ENCODE data around the gene IGFN1. TPM values are rescaled to one million over a fixed set of nuclear protein-coding genes. Genes with fewer than 3 reads are reported as not detected.

IGFN1 gene
- total and polyA plus RNA-seq, 2 experiments from 2014 or later = not detected

DNA sequence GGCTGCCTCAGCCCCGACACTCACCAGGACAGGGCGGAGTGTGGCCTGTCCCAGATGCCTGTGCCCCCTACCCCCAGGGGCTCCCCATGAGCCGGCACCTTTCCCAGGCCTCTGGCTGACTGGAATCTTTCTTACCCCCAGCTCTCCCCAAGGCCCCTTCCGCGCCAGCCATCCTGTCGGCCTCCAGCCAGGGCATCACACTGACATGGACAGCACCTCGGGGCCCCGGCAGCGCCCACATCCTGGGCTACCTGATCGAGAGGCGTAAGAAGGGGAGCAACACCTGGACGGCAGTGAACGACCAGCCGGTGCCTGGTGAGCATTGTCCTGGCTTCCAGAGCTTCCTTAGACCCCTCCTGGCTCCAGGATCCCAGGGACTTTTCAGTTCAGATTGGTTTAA is 26.5 kb downstream of the IGFN1 start:
- Histone ChIP-seq H4K20me1 (replicated peaks; ENCODE audit: insufficient read depth) (no peaks in the 10 kb centered on the region), H3K4me3 (no peak overlapping the region), H3K4me1 (ENCODE audit: insufficient read depth) (no peaks in the 10 kb centered on the region), H3K27ac (ENCODE audit: low read depth) (no peak overlapping the region), H3K9me2 (ENCODE audit: insufficient read depth) (no peaks in the 10 kb centered on the region), H3K36me3 (ENCODE audit: insufficient read depth) (no peaks in the 10 kb centered on the region), H3F3A (replicated peaks; ENCODE audit: low read depth) (no peaks in the 10 kb centered on the region), H3K27me3 (ENCODE audit: insufficient read depth) (no peaks in the 10 kb centered on the region), H2AFZ (no peak overlapping the region), H3K79me2 (replicated peaks; ENCODE audit: insufficient read depth) (no peaks in the 10 kb centered on the region), H3K4me2 (no peak overlapping the region)
- Mint-ChIP-seq H3K4me1 (peaks cover 7% of the 10 kb centered on the region), H3K27me3 (ENCODE audit: insufficient read depth, low read depth, poor library complexity) (peaks cover 2% of the 10 kb centered on the region), H3K27ac (no peak overlapping the region), H3K36me3 (ENCODE audit: low read depth) (no peaks in the 10 kb centered on the region), H3K9me3 (no peaks in the 10 kb centered on the region), H3K4me3 (no peak overlapping the region)
- no peak for DNase-seq (ENCODE audit: low spot score)
- TF ChIP-seq, protein P1, sequence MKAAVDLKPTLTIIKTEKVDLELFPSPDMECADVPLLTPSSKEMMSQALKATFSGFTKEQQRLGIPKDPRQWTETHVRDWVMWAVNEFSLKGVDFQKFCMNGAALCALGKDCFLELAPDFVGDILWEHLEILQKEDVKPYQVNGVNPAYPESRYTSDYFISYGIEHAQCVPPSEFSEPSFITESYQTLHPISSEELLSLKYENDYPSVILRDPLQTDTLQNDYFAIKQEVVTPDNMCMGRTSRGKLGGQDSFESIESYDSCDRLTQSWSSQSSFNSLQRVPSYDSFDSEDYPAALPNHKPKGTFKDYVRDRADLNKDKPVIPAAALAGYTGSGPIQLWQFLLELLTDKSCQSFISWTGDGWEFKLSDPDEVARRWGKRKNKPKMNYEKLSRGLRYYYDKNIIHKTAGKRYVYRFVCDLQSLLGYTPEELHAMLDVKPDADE (IDR thresholded peaks at IDR 0.05) = no peak
- TF ChIP-seq POLR2AphosphoS5 (IDR thresholded peaks at IDR 0.05; ENCODE audit: low read depth) = no peak
- TF ChIP-seq JUNB (IDR thresholded peaks at IDR 0.05; ENCODE audit: unreplicated experiment) = no peak
- TF ChIP-seq CREB1 (CRISPR knock-in tag; IDR thresholded peaks at IDR 0.05; ENCODE audit: low read depth) = no peak
- TF ChIP-seq EZH2phosphoT487 (IDR thresholded peaks at IDR 0.05; ENCODE audit: unreplicated experiment) = no peak
- TF ChIP-seq ZNF114 (CRISPR knock-in tag; IDR thresholded peaks at IDR 0.05) = no peak
- no peak for TF ChIP-seq ZNF331 (CRISPR knock-in tag; IDR thresholded peaks at IDR 0.05; ENCODE audit: low read depth)
- TF ChIP-seq, protein P2, sequence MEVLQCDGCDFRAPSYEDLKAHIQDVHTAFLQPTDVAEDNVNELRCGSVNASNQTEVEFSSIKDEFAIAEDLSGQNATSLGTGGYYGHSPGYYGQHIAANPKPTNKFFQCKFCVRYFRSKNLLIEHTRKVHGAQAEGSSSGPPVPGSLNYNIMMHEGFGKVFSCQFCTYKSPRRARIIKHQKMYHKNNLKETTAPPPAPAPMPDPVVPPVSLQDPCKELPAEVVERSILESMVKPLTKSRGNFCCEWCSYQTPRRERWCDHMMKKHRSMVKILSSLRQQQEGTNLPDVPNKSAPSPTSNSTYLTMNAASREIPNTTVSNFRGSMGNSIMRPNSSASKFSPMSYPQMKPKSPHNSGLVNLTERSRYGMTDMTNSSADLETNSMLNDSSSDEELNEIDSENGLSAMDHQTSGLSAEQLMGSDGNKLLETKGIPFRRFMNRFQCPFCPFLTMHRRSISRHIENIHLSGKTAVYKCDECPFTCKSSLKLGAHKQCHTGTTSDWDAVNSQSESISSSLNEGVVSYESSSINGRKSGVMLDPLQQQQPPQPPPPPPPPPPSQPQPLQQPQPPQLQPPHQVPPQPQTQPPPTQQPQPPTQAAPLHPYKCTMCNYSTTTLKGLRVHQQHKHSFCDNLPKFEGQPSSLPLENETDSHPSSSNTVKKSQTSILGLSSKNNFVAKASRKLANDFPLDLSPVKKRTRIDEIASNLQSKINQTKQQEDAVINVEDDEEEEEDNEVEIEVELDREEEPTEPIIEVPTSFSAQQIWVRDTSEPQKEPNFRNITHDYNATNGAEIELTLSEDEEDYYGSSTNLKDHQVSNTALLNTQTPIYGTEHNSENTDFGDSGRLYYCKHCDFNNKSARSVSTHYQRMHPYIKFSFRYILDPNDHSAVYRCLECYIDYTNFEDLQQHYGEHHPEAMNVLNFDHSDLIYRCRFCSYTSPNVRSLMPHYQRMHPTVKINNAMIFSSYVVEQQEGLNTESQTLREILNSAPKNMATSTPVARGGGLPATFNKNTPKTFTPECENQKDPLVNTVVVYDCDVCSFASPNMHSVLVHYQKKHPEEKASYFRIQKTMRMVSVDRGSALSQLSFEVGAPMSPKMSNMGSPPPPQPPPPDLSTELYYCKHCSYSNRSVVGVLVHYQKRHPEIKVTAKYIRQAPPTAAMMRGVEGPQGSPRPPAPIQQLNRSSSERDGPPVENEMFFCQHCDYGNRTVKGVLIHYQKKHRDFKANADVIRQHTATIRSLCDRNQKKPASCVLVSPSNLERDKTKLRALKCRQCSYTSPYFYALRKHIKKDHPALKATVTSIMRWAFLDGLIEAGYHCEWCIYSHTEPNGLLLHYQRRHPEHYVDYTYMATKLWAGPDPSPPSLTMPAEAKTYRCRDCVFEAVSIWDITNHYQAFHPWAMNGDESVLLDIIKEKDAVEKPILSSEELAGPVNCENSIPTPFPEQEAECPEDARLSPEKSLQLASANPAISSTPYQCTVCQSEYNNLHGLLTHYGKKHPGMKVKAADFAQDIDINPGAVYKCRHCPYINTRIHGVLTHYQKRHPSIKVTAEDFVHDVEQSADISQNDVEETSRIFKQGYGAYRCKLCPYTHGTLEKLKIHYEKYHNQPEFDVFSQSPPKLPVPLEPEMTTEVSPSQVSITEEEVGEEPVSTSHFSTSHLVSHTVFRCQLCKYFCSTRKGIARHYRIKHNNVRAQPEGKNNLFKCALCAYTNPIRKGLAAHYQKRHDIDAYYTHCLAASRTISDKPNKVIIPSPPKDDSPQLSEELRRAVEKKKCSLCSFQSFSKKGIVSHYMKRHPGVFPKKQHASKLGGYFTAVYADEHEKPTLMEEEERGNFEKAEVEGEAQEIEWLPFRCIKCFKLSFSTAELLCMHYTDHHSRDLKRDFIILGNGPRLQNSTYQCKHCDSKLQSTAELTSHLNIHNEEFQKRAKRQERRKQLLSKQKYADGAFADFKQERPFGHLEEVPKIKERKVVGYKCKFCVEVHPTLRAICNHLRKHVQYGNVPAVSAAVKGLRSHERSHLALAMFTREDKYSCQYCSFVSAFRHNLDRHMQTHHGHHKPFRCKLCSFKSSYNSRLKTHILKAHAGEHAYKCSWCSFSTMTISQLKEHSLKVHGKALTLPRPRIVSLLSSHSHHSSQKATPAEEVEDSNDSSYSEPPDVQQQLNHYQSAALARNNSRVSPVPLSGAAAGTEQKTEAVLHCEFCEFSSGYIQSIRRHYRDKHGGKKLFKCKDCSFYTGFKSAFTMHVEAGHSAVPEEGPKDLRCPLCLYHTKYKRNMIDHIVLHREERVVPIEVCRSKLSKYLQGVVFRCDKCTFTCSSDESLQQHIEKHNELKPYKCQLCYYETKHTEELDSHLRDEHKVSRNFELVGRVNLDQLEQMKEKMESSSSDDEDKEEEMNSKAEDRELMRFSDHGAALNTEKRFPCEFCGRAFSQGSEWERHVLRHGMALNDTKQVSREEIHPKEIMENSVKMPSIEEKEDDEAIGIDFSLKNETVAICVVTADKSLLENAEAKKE (CRISPR knock-in tag; IDR thresholded peaks at IDR 0.05) = no peak
- TF ChIP-seq EZH2 (IDR thresholded peaks at IDR 0.05; ENCODE audit: low read depth, unreplicated experiment) = no peak
- TF ChIP-seq, protein P3, sequence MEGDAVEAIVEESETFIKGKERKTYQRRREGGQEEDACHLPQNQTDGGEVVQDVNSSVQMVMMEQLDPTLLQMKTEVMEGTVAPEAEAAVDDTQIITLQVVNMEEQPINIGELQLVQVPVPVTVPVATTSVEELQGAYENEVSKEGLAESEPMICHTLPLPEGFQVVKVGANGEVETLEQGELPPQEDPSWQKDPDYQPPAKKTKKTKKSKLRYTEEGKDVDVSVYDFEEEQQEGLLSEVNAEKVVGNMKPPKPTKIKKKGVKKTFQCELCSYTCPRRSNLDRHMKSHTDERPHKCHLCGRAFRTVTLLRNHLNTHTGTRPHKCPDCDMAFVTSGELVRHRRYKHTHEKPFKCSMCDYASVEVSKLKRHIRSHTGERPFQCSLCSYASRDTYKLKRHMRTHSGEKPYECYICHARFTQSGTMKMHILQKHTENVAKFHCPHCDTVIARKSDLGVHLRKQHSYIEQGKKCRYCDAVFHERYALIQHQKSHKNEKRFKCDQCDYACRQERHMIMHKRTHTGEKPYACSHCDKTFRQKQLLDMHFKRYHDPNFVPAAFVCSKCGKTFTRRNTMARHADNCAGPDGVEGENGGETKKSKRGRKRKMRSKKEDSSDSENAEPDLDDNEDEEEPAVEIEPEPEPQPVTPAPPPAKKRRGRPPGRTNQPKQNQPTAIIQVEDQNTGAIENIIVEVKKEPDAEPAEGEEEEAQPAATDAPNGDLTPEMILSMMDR (conservative IDR thresholded peaks at IDR 0.05; ENCODE audit: low read depth in 2 of 2) = no peak
- TF ChIP-seq NANOG (IDR thresholded peaks at IDR 0.05; ENCODE audit: borderline replicate concordance) = no peak
- TF ChIP-seq STAT1 (IDR thresholded peaks at IDR 0.05; ENCODE audit: unreplicated experiment) = no peak
- TF ChIP-seq, protein P4, sequence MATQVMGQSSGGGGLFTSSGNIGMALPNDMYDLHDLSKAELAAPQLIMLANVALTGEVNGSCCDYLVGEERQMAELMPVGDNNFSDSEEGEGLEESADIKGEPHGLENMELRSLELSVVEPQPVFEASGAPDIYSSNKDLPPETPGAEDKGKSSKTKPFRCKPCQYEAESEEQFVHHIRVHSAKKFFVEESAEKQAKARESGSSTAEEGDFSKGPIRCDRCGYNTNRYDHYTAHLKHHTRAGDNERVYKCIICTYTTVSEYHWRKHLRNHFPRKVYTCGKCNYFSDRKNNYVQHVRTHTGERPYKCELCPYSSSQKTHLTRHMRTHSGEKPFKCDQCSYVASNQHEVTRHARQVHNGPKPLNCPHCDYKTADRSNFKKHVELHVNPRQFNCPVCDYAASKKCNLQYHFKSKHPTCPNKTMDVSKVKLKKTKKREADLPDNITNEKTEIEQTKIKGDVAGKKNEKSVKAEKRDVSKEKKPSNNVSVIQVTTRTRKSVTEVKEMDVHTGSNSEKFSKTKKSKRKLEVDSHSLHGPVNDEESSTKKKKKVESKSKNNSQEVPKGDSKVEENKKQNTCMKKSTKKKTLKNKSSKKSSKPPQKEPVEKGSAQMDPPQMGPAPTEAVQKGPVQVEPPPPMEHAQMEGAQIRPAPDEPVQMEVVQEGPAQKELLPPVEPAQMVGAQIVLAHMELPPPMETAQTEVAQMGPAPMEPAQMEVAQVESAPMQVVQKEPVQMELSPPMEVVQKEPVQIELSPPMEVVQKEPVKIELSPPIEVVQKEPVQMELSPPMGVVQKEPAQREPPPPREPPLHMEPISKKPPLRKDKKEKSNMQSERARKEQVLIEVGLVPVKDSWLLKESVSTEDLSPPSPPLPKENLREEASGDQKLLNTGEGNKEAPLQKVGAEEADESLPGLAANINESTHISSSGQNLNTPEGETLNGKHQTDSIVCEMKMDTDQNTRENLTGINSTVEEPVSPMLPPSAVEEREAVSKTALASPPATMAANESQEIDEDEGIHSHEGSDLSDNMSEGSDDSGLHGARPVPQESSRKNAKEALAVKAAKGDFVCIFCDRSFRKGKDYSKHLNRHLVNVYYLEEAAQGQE (IDR thresholded peaks at IDR 0.05; ENCODE audit: unreplicated experiment) = no peak
- no peak for ATAC-seq
